Astrocyte (in vitro differentiated cells and primary cell): ENCODE measurements around the gene EMP1.

ENCODE experiments used
- CTCF ChIP-seq: IDR thresholded peaks from 2 replicates; pipeline ENCODE4 v1.5.1; 2011; ENCODE audit warnings: low read depth, mild to moderate bottlenecking, inconsistent platforms, low read length, moderate library complexity; ENCODE audit not compliant: insufficient read depth
- EZH2 ChIP-seq: IDR thresholded peaks from 2 replicates; pipeline ENCODE4 v1.6.1; 2012; ENCODE audit warnings: mild to moderate bottlenecking, low read length, inconsistent platforms; ENCODE audit not compliant: insufficient read depth

GRCh38 chr12:13164921-13165616, 31.5 kb upstream of the EMP1 start:
- TF ChIP-seq CTCF (no peak), EZH2 (no peak)
